HG03159 (cell line): ENCODE measurements around the gene RAMP1.
"Not testable (repeated sequence)": the region's sequence is repeated elsewhere in the genome, so short reads cannot be mapped to it uniquely, and the experiment has no call there.

Source experiments
- ATAC-seq: cut with Tn5 transposase; IDR thresholded peaks from one replicate; pipeline ENCODE4 v1.9.1; 2021; ENCODE audit warnings: mild to moderate bottlenecking, moderate library complexity; ENCODE audit not compliant: unreplicated experiment

The RAMP1 gene

GRCh38 chr2:237863102-237863511 lies 3.7 kb downstream of the RAMP1 start:
- ATAC-seq, result no peak

DNA sequence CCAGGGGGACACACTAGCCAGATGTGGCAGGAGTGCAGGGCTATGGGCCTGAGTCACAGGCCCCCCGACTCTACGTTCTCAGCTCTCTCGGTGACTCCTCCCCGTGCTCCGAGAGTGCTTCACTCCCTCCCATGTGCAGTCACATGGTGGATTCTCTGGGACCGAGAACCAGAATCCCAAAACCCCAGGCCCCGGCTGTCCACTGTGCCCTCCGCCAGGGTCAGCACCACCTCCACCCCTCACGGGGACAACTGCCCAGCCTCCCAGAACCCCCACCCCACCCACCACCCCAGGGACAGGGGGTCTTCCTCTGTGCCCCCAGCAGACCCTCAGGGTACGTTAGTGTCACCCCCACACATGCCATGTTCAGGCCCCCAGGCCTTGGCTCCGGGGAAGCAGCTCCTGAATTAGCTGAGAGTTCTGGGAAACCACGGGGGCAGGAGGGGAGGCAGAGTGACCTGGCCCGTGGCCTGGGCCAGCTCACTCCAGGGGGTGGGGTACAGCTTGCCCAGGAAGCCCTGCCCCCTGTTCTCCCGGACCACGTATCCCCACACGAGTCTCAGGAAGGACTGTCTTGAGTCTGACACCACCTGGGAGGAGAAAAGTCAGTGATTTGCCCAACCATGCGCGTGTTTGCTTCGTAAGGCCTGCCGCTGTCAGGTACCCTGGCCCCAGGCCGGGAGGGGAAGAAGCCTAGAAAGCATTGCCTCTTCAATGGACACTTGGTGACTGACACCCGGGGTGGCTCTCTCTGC lies 4.4 kb downstream of the RAMP1 start:
- no peak for ATAC-seq

- ATAC-seq, result no peak
These were observed 5.1 kb downstream of the RAMP1 start for GRCh38 chr2:237864444-237864931.

DNA sequence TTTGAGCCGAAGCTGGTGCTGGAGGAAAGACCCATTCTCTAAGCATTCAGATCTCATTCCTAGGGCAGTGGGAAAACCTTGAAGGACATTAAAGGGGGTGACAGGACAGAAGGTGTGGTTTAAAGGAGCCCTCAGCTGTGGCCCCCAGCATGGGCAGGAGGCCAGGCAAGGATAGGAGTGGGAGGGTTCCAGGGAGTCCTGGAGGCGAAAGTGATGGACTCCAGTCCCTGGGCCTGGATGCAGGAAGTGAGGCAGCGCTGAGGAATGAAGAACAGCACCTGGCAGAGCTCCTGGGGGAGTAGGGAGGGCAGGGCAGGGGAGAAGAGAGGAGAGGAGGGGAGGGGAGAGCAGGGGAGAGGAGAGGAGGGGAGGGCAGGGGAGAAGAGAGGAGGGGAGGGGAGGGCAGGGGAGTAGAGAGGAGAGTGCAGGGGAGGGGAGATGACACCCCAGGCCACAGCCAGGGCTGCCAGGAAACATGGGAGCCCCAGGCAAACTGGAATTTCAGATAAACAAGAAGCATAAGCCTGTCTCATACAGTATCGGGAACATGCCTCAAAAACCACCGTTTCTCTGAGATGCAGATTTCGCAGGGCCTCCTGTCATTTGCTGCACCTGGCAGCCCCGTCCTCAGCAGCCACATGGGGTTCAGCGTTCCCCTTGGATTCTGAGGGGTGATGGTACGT lies 5.7 kb downstream of the RAMP1 start:
- ATAC-seq, result no peak

DNA sequence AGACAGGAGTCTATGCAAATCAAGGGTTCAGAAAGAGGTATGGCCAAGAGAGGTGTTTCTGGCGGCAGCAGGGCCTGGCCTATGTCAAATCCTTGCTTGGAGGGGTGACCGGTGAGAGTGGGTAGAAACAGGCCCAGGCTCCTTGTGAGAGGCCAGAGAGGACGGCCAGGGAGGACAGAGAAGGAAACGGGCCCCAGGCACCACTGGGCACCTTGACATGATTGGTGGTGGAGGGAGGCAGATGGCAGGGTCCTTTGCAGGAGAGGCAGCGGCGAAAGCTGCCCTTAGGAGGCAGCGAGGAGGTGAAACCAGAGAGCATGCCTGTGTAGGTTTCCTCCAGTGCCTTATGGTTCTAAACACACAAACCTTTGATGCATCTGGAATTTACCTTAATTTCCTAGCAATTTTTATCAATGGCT lies 6.2 kb downstream of the RAMP1 start:
- no peak for ATAC-seq

DNA sequence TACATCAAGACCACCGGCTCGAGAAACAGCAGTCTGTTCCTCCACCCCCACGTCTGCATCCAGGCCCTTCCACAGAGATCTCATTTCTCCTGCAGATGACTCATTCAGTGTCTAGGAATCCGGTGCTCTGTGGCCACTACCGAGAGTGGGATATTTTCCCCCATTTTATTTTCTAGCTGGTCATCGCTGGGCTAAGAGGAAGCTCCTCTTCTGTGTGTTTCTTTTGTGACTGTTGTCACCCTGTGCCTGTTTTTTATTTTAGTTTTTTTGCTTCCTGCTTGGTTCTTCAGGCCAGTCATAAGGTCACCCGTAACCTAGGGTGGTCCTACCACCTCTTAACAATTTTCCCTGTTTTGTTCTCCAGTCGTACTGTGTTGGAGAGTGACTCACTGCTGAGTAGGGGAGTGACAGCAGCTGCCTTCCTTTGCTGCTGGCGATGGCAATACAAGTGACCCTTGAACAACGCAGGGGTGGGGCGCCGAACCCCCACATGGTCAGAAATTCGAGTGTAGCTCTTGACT lies 6.7 kb downstream of the RAMP1 start:
- ATAC-seq, result no peak

DNA sequence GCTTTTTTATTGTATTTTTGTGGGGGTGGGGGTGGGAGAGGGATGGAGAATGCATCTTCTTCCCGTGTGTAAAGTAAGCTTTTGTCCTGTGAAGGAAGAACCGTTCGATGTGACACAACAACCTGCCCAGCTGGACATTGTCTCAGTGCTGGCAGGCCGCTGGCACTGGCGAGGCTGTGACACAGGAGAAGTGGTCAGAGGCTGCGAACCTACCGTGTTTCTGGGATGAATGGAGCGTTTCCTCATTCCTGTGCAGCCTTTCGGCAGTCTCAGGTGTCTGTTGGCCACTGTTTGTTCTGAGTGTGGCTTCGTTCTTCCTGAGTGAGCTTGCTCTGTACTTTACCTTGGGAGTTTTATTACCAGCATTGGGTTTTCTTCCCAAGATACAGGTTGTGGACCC lies 8.0 kb downstream of the RAMP1 start:
- no peak for ATAC-seq

- not testable (repeated sequence) for ATAC-seq
These were observed 8.7 kb downstream of the RAMP1 start for GRCh38 chr2:237868074-237868473.

DNA sequence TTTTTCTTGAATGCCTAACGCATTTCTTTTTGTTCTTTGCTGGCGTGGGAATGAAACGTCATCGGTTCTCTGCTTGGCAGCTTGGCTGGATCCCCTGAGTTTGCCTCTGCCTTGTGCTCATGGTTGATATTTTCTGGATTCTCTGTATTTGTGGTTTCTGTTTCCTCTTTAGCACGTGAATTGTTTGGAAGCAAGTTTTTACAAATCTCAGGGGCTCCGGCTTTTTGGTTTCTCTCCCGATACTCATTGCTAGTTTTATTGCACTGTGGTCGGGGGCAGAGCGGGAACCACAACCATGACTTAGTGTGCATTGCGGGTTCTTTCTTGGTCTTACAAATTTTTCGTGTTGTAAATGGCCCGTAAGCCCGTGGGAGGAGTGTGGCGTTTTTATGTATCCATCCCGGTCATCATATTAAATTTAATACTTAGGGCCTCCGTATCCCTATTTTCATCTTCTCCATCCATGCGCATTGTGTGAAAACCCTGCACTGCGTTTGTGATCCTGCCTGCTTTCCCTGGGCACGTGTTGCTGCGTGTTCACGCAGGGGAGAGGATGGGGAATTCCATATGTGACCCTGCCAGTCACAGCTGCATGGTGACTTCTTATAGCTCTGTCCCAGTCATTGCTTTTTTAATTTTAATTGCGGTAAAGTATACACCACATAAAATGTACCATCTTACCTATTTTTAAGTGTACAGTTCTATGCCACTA lies 9.4 kb downstream of the RAMP1 start:
- ATAC-seq, result no peak

DNA sequence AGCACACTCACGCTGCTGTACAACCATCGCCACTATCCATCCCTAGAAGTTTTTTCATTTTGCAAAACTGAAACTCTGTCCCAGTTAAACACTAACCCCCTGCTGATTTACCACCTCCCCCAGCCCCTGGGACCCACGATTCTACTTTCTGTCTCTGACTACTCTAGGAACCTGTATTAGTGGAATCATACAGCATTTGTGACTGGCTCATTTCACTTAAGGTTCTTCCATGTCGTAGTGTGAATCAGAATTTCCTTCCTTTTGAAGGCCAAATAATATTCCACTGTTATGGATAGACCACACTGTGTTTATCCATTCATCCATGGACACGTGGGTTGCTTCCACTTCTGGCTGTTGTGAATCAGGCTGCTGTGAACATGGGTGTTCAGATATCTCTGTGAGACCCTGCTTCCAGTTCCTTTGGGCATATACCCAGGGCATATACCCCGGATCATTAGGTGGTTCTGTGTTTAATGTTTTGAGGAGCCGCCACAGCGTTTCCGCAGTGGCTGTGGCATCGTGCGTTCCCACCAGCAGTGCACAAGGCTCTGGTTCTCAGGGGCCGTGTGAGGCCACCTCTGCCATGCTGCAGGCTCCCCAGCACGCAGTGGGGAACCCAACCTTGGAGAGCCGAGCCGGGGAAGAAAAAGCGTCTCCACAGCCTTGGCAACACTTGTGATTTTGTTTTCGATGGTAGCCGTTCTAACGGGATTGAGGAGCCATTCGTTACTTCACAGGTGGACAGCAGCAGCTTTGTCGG lies 10.1 kb downstream of the RAMP1 start:
- no peak for ATAC-seq

GRCh38 chr2:237870126-237870525 lies 10.7 kb downstream of the RAMP1 start:
- no peak for ATAC-seq

DNA sequence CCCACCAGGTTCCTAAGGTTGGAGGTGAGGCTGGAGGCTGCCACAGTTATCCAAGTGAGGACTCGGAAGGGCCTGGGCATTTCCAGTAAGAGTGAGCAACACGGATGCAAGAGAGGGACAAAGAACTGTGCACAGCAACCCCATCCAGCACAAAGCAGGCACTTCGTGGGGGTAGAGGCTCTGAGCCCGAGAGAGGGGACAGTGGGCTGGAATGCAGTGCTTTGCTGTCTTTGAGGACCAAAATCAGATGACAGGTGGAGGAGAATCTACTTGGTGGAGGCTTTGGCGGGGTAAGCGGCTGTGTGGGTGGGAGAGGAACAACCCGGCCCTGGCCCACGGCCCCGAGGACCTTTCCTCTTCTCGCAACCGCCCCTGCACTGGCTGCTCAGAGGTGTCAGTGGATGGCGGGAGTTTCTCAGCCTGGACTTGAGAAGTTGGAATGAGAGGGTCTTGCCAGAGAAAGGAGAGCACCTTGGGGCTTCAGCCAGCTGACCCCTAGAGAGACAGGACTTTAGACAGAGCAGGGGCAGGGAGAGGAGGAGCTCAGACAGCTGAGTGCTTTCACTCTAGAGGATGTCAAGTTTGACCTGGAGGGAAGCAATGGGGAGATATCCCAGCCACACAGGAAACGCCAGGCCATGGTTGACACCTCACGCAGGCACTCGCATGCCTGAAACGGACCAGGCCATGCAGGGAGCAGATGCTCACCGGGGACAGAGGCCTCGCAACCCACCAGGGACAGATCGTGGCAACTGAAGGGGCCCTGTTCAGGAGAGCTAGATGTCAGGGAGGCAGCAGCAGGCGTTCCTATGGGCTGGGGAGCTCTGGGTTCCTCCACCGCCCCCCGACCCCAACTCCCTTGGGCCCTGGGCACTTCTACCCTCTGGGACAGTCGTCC lies 11.6 kb downstream of the RAMP1 start:
- no peak for ATAC-seq

- no peak for ATAC-seq
These were observed 12.9 kb downstream of the RAMP1 start for GRCh38 chr2:237872178-237872887.

DNA sequence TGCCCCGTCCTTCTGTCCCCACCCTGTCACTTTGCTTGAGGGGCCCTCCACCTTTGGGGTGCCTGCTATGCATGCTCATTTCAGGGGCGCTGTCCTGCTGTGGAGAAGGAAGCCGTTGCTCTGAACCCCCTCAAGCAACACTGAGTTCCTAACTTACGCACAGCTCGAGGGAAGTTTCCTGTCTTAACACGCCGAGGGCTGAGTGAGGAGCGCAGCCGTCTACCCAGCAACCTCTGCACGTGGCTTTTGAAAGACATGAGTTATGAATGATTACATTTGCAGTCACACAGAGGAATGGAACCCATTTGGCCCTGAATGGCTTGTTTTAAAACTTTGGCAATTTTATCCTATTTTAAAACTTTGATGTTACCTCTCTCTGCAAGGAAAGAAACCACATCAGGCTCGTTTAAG lies 14.0 kb downstream of the RAMP1 start:
- no peak for ATAC-seq

DNA sequence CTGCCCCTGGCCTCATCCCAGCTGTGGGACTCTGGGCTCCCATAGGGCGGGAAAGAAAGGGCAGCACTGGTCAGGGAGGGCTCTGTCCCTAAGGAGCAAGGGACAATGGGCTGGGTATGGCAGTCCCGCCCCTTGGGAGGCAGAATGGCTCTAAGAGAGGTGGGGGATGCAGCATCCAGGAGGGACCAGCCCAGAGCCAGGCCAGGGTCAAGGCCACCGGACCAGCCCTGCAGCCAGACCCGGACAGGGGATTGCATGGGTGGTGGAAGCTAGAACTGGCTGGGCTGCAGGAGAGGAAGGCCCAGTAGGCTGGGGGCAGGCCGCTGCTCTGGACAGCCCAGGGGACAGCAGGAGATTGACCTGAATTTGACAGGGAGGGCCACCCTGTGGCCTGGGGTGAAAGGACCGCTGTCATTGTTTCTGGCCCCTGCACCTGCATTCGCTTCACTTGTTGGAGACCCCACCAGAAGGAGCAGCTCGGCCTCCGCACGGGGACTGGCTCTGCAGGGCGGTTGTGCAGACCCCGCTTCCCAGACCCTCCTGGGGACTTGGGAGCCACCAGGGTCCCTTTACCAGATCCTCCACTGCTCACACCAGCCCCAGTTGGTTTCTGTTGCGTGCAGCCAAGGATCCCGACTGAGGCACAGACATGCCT lies 14.6 kb downstream of the RAMP1 start:
- no peak for ATAC-seq

DNA sequence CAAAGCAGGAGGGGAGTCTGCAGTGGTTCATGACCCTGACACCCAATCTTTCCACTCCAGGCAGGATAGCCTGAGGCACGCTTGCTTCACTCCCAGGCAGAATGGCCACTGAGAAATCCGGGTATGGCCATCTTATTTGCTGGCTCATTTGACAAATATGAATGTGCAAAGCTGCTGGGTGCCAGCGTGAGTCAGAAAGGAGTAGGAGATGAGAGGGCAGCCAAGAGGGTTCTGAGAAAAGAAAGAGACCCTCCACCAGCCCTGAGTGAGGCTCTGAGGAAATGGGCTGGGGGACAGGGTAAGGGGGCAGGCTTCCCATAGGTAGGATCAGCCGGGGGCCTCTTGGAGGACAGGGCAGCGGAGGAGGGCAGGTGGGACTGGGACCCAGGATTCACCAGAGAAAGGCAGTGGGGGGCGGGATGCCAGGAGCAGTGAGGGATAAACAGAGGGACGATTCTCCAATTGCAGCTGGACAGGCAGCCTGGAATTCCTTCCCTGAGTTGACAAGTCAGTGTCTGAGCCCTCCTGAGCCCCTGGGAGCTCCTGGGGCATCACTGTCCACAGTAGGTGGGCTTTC lies 15.2 kb downstream of the RAMP1 start:
- ATAC-seq, result no peak

DNA sequence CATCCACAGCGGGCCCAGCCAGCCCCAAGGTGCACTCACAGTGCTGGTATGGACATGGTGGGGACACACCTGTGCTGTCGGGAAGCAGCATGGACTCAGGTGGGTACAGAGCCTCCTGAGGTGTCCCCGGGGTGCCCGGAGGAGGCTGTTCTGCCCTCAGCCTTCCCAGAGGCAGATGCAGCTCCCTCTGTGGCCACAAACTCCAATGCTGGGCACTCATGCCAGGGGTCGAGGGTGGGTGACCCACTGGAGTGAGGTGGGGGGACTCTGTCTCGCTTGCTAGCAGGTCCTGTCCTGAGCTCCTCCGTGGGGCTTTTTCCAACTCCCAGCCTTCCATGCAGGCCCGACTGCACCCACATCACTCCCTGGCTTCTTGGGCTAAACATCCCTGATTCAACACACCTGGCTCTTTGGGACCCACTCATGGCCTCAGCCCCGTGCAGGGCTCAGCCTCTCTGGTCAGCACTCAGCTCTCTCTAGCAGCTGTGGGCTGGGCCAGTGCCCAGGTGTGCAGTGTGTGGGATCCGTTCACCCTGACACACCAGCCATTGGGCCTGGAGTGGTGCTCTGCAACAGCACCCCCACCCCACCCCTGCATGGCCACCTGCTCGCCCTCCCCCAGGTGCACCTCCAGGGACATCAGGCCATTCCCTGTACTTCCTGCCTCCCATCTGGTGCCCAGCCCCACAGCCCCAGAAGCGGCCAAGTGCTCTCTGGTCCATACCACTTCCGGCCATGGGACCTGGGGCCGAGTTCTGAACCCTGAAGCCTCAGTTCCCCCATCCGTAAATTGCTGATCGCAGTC lies 16.0 kb downstream of the RAMP1 start:
- ATAC-seq, result no peak
